ENCODE data around the gene ZFP36L2.

DNA sequence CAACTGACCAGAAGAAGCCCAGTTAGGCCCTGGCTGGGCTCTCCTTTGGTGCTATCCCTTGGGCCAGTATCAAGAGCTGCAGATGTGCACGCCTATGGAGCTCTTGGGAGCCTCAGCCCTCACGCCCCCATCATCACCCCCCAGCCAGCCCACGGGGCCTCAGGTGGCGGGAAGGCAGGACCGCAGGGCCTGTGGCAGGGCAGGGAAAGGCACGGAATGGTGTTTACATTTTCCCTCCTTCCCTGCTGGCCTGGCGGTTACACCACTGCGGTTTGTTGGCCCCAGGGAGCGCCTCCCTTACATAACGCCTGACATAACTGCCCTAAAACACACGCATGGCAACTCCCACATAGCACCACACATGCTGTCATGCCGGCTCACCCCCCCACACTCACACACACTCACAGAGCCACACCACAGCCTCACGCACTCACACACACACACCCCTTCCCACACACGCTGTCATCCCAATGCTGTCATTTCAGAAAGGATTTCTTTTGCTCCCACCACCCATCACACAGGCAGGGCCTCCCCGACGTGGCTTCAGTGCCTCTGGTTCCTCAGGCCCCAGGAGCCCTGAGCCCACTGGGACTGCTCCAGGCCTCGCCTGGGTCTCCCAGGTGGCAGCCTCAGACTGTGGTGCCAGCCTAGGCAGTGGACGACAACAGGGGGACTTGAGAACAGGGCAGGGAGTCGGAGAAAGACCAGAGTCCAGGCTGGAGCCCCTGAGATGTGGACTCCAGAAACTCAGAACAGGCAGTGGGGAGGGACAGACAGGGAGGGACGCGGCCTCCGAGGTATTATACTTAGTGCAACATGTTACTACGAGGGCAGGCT, 15.7 kb downstream of the ZFP36L2 start:
- TF ChIP-seq, protein P1, sequence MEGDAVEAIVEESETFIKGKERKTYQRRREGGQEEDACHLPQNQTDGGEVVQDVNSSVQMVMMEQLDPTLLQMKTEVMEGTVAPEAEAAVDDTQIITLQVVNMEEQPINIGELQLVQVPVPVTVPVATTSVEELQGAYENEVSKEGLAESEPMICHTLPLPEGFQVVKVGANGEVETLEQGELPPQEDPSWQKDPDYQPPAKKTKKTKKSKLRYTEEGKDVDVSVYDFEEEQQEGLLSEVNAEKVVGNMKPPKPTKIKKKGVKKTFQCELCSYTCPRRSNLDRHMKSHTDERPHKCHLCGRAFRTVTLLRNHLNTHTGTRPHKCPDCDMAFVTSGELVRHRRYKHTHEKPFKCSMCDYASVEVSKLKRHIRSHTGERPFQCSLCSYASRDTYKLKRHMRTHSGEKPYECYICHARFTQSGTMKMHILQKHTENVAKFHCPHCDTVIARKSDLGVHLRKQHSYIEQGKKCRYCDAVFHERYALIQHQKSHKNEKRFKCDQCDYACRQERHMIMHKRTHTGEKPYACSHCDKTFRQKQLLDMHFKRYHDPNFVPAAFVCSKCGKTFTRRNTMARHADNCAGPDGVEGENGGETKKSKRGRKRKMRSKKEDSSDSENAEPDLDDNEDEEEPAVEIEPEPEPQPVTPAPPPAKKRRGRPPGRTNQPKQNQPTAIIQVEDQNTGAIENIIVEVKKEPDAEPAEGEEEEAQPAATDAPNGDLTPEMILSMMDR (IDR thresholded peaks at IDR 0.05; ENCODE audit: extremely low read depth in 1 of 2, insufficient read depth in 1 of 2, low read depth in 1 of 2, low read length in 2 of 2): no peak
- TF ChIP-seq EZH2 (IDR thresholded peaks at IDR 0.05; ENCODE audit: borderline replicate concordance, low read depth, low read length, severe bottlenecking): no peak
- no peak for TF ChIP-seq JUN (IDR thresholded peaks at IDR 0.05; ENCODE audit: borderline replicate concordance, insufficient read depth, insufficient read length, low read depth)
- TF ChIP-seq POLR2AphosphoS5 (IDR thresholded peaks at IDR 0.05; ENCODE audit: insufficient read depth, low read depth, low read length): no peak
- no peak for TF ChIP-seq POLR2A (IDR thresholded peaks at IDR 0.05; ENCODE audit: low read depth, low read length)
